Coronary artery (tissue), 2 donors: ENCODE results near the gene AHNAK2.
A peak's percentile ranks its signal among the peaks of the same experiment; 100 is the strongest.

Experiments used
- DNase-seq: peaks from one replicate; pipeline ENCODE4 v3.0.0-alpha.2; 2017; ENCODE audit warnings: low spot score
- H3K27ac ChIP-seq, 2 donors: fragments of 200-600 bp; sonication (generic); one replicate each; pipeline ENCODE4 v1.5.1; 2016 to 2019
- H3K4me3 ChIP-seq: fragments of 200-600 bp; sonication (generic); 2 replicates; pipeline ENCODE4 v1.5.1; 2016; ENCODE audit warnings: mild to moderate bottlenecking, moderate library complexity
- TF ChIP-seq, protein P1 (sequence below): fragments of 200-600 bp; sonication (generic); IDR thresholded peaks from one replicate; pipeline ENCODE4 v1.5.1; 2019; ENCODE audit warnings: antibody characterized with exemption

The AHNAK2 gene

DNA sequence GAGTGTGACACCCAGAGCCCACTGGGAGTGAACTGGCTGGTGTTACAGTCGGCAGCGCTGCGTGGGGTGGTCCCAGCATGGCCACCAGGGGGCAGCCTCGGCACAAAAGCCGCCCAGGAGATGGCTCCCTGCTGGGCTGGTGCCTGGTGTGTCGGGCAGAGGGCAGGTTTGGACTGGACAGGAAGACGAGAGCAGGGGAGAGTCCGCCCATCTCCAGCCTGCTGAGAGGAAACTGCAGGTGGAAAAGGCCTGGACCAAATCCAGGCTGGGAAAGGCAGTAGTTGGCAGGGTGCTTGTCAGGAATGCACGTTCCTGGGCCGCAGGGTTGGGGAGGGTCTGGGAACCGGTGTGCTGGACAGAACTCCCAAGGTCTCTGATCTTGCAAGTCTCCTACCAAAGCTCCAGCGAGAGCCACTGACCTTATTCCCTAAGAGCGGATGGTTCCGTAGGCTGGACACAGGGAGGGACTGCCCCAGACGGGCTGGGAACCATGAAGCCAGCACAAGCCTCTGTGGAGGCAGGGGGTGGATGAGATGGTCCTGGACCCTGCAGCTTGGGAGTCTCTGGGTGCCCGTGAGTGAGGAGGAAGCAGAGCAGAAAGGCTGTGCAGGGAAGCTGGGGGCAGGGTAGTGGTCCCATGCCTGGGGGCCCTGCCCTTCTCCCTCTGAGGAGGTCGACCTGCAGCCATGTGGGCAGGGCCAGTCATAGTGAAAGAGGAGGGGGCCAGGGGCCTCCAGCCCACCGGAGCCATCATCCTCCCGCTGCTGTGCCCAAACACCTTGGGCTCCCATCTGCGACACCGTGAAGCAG lies 1.8 kb downstream of the AHNAK2 start:
- no peak for DNase-seq
- Histone ChIP-seq H3K27ac (peak overlapping the region in 1 of 2 donors; percentile 6), H3K4me3 (peak overlapping the region; percentile 22)
- TF ChIP-seq, protein P1, sequence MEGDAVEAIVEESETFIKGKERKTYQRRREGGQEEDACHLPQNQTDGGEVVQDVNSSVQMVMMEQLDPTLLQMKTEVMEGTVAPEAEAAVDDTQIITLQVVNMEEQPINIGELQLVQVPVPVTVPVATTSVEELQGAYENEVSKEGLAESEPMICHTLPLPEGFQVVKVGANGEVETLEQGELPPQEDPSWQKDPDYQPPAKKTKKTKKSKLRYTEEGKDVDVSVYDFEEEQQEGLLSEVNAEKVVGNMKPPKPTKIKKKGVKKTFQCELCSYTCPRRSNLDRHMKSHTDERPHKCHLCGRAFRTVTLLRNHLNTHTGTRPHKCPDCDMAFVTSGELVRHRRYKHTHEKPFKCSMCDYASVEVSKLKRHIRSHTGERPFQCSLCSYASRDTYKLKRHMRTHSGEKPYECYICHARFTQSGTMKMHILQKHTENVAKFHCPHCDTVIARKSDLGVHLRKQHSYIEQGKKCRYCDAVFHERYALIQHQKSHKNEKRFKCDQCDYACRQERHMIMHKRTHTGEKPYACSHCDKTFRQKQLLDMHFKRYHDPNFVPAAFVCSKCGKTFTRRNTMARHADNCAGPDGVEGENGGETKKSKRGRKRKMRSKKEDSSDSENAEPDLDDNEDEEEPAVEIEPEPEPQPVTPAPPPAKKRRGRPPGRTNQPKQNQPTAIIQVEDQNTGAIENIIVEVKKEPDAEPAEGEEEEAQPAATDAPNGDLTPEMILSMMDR = peak; percentile 88

DNA sequence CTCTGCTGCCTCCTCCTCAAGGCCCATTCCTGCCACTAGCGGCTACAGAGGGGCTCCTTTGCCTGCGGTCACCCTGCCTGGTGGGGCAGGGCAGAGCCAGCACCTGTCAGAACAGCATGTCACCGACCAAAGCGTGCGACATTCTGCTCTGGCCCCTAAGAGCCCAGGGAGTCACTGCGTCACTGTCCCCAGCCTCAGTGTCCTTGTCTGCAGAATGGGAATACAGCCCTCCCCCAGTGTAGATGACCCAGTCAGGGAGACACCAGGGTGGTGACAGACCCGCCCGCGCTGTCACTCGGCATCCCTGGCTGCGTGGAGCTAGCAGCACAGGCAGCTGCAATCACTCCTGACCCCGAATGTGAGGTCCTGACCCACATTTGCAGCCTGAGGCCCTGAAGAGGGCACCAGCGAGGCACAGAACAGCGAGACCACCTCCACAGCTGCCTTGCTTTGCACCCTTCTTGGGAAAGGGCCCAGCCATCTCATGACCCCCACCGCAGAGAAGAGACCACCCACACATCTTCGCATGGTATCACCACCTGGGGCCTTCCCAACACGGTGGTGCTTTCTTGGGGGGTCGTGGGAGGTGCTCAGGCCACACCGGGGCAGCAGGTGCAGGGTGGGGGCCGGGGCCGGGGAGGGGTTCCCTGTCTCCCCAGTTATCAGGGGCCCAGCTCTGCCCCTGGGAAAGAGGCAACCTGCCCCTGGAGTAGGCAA lies 2.5 kb downstream of the AHNAK2 start:
- DNase-seq = no peak
- peak overlapping the region in 1 of 2 donors; percentile 97 for H3K27ac ChIP-seq
- TF ChIP-seq, protein P1 = no peak
- peak overlapping the region; percentile 22 for H3K4me3 ChIP-seq

DNA sequence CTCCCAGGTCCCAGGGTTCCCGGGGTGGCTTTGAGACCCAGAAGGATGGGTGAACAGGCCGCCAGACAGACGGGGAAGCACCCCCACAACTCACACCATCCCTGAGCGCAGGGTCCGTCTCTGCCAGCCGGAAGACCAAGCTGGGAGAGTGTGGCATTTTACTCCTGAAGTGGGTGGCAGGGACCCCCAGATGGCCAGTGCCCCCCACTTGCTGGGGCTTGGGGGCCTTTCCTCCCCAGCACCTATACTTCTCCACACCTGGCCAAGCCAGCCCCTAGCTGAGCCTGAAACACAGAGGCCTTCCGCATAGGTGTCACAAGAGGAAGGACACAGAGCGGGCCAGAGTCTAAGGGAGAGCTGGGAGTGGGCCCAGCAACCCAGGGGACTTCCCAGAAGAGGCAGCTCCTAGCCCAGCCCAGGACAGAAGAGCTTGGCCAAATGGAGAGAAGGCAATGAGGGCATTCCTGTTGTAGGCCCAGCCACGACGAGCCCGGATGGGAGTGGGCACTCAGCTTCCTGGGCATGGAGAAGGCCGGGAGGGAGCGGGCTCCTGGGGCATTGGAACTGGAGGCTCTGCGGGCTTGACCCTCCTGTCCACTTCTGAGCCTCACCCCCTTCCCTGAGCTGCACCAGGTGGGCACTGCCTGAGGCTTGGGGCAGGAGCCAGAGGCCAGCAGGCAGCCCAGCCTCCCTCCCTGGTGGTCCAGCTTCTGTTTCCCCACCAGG lies 3.3 kb downstream of the AHNAK2 start:
- Histone ChIP-seq H3K27ac (peak overlapping the region; percentile 86 to 97), H3K4me3 (no peak overlapping the region)
- no peak for DNase-seq
- TF ChIP-seq, protein P1 = no peak

DNA sequence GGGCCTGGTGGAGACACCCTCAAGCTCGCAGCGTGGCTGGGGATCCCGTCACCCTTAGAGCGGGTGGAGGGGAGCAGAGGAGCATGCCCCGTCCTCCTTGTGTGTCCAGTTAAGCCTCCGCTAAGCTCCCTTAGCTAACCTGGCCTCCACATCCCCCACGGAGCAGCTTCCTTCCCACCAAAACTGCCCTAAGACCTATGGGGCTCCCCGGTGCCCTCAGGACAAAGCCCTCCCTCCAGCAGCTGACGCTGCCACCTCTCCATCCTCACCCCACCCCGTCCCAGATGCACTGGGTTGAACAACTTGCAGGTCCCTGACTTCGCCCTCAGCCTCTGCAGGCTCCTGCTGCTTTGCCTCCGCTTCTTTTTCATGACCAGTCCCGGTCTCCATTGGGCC lies 4.0 kb downstream of the AHNAK2 start:
- Histone ChIP-seq H3K4me3 (peak overlapping the region; percentile 58), H3K27ac (peak overlapping the region; percentile 86 to 97)
- TF ChIP-seq, protein P1 = no peak
- no peak for DNase-seq

DNA sequence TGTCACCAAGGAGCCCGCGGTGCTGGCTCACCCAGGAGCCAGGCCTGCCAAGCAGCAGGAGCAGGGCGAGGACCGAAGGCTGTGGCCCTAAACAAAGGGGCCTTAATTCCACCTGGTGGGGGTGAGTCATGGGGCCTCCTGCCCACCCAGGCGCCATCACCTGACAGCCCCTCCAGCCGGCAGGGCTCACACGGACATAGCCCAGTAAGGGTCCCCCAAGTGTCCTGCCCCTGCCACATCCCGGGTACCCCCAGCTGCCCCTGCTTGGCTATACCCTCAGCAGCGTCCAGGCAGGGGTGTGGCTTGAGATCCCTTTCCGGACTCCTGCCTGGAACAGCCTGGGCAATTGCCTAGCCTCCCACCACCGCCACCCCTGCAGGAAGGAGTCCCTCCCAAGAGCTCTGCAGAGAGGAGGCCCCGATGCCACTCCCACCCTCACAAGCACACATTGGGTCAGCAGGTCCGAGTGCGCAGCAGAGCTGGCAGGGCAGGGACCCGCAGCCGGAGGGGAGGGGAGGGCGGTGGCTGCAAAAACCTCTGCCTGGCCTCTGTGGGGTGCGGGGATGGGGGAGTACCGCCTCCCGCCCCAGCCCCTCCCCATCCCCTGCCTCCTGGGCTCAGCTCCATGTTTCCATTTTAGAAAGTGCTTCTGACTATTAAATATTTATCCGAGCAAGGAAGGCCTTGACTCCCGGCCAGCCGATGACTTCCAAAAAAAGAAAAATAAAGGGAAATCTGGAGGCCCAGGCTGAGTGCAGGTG lies 4.6 kb downstream of the AHNAK2 start:
- TF ChIP-seq, protein P1 = no peak
- no peak for DNase-seq
- Histone ChIP-seq H3K4me3 (peak overlapping the region; percentile 58), H3K27ac (peak overlapping the region; percentile 86 to 97)

DNA sequence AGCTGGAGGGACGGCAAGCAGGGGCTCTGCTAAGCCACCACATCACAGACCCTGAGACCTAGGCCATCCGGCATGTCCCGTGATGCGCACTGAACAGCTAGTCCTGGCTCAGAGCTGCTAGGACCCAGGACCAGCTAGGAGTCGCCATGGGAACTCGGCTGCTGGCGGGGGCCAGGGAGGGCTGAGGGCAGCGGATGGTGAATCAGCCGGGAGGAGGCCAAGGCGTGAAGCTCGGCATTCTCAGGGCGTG lies 5.1 kb downstream of the AHNAK2 start:
- Histone ChIP-seq H3K4me3 (peak overlapping the region; percentile 40), H3K27ac (peak overlapping the region; percentile 86 to 97)
- DNase-seq = peak; percentile 96
- TF ChIP-seq, protein P1 = no peak
